Naive thymus-derived CD4-positive, alpha-beta T cell (primary cell): ENCODE measurements around the gene NRCAM. TPM values are rescaled to one million over a fixed set of nuclear protein-coding genes. Genes with fewer than 3 reads are reported as not detected.
A peak's percentile ranks its signal among the peaks of the same experiment; 100 is the strongest.
"Not testable (repeated sequence)": the region's sequence is repeated elsewhere in the genome, so short reads cannot be mapped to it uniquely, and the experiment has no call there.

Experiments
- ATAC-seq: fragments of 150-1000 bp; cut with Tn5 transposase; 2 replicates; pipeline ENCODE4 v1.10.0; 2021; ENCODE audit warnings: mild to moderate bottlenecking, moderate library complexity
- CTCF ChIA-PET: fragments of 350-600 bp; sonication (Branson Sonifier 250); formaldehyde crosslinking; loops from one replicate; lab custom pipeline; 2021; ENCODE audit warnings: antibody characterized with exemption; lab: Charles Lee
- POLR2A ChIA-PET: fragments of 350-600 bp; sonication (Branson Sonifier 250); formaldehyde crosslinking; loops from one replicate; lab custom pipeline; 2021; ENCODE audit warnings: antibody characterized with exemption, inconsistent platforms; lab: Charles Lee
- DNase-seq, 9 donors: peaks; one replicate each; pipeline versions ENCODE4 v3.0.0 to v3.0.0-alpha.2; 2020 to 2022; ENCODE audit warnings: mixed read lengths in 1 of 9
- H3K27ac ChIP-seq: one replicate; pipeline ENCODE4 v1.7.0; 2013; ENCODE audit warnings: mild to moderate bottlenecking, low read depth, low read length, moderate library complexity
- H3K27me3 ChIP-seq, 2 donors: one replicate each; pipeline ENCODE4 v1.7.0; 2013; ENCODE audit warnings: low read length in 2 of 2, mild to moderate bottlenecking in 2 of 2, moderate library complexity in 2 of 2; ENCODE audit not compliant: control insufficient read depth in 2 of 2, insufficient read depth in 2 of 2
- H3K36me3 ChIP-seq, 3 experiments: 1 replicate in 2 of 3; 2 replicates in 1 of 3; pipeline ENCODE4 v1.7.0; 2013; ENCODE audit warnings: low read length in 3 of 3, mild to moderate bottlenecking in 3 of 3, moderate library complexity in 1 of 3; ENCODE audit not compliant: insufficient read depth in 3 of 3, control insufficient read depth in 2 of 3
- H3K4me1 ChIP-seq, 2 donors: one replicate each; pipeline ENCODE4 v1.7.0; 2013; ENCODE audit warnings: low read length in 2 of 2, mild to moderate bottlenecking in 2 of 2, moderate library complexity in 1 of 2; ENCODE audit not compliant: control insufficient read depth in 2 of 2, insufficient read depth in 2 of 2
- H3K4me3 ChIP-seq: 2 replicates; pipeline ENCODE4 v1.7.0; 2013; ENCODE audit warnings: mild to moderate bottlenecking, low read length
- H3K9me3 ChIP-seq, 3 experiments: 1 replicate in 2 of 3; 2 replicates in 1 of 3; pipeline ENCODE4 v1.7.0; 2013; ENCODE audit warnings: low read length in 3 of 3; ENCODE audit not compliant: control insufficient read depth in 2 of 3
- H3K27ac Mint-ChIP-seq, 9 donors: one replicate each; pipeline ENCODE4 v1.8.0; 2020 to 2022; ENCODE audit warnings: mixed read lengths in 9 of 9, mild to moderate bottlenecking in 8 of 9, moderate library complexity in 5 of 9, inconsistent platforms in 2 of 9
- H3K27me3 Mint-ChIP-seq, 5 donors: one replicate each; pipeline ENCODE4 v1.8.0; 2021 to 2022; ENCODE audit warnings: mixed read lengths in 5 of 5, mild to moderate bottlenecking in 1 of 5
- H3K36me3 Mint-ChIP-seq, 5 donors: one replicate each; pipeline ENCODE4 v1.8.0; 2020 to 2022; ENCODE audit warnings: mixed read lengths in 5 of 5, mild to moderate bottlenecking in 3 of 5, inconsistent platforms in 1 of 5
- H3K4me1 Mint-ChIP-seq, 7 donors: one replicate each; pipeline ENCODE4 v1.8.0; 2020 to 2022; ENCODE audit warnings: mixed read lengths in 7 of 7, mild to moderate bottlenecking in 3 of 7, inconsistent platforms in 1 of 7
- H3K4me3 Mint-ChIP-seq, 10 donors: one replicate each; pipeline ENCODE4 v1.8.0; 2020 to 2022; ENCODE audit warnings: mild to moderate bottlenecking in 10 of 10, mixed read lengths in 10 of 10, moderate library complexity in 6 of 10, inconsistent platforms in 2 of 10
- H3K9me3 Mint-ChIP-seq, 11 donors: one replicate each; pipeline ENCODE4 v1.8.0; 2020 to 2022; ENCODE audit warnings: mixed read lengths in 11 of 11, mild to moderate bottlenecking in 4 of 11, inconsistent platforms in 1 of 11, moderate library complexity in 1 of 11
- intact Hi-C, 2 donors: fragments of 100-400 bp; cut with micrococcal nuclease; formaldehyde crosslinking; loops; one replicate each; pipeline ENCODE4 v1.15.1; 2023
- polyA plus RNA-seq, 2 donors: library from polyadenylated mRNA; unstranded; fragments of 300-500 nt; fragmentation: Illumina TruSeq; gene quantifications; one replicate each; pipeline ENCODE4 v1.2.3, GENCODE V29; 2021
- total RNA-seq, 6 experiments: library from RNA in 5 of 6; stranded (reverse) in 5 of 6; gene quantifications; 1 replicate in 5 of 6; 2 replicates in 1 of 6; pipeline ENCODE4 v1.2.3 and lab custom pipeline; 2021 to 2026

Gene NRCAM
- total and polyA plus RNA-seq, 7 experiments from 2014 or later = 2.1 to 13.6 (median 6.4) TPM; not detected in 1

- Histone ChIP-seq H3K27me3 (no peaks in the 10 kb centered on the region), H3K36me3 (no peaks in the 10 kb centered on the region), H3K9me3 (no peaks in the 10 kb centered on the region), H3K4me3 (no peak overlapping the region), H3K4me1 (no peaks in the 10 kb centered on the region), H3K27ac (no peak overlapping the region)
- Mint-ChIP-seq H3K4me3 (no peak overlapping the region), H3K27me3 (peaks cover 0 to 10% (median 0%) of the 10 kb centered on the region in 5 donors), H3K36me3 (peaks cover 0 to 6% (median 0%) of the 10 kb centered on the region in 5 donors), H3K9me3 (no peaks in the 10 kb centered on the region), H3K27ac (no peak overlapping the region), H3K4me1 (no peaks in the 10 kb centered on the region)
- ATAC-seq (no peak), DNase-seq (no peak)
- ChIA-PET POLR2A (no interaction called here), CTCF (interaction anchor here (0.8 kb wide), 1 partner anchor 13 kb away, joined by 3 read pairs; no protein-coding TSS in a partner anchor)
- intact Hi-C loops = no loop called here
These were observed 110.4 kb downstream of the NRCAM start for GRCh38 chr7:108345710-108346336.

GRCh38 chr7:108340856-108341411 lies 115.3 kb downstream of the NRCAM start:
- ATAC-seq = no peak
- peaks cover 0 to 6% (median 0%) of the 10 kb centered on the region in 5 donors for H3K36me3 Mint-ChIP-seq
- Histone ChIP-seq H3K9me3 (no peaks in the 10 kb centered on the region), H3K27me3 (no peaks in the 10 kb centered on the region), H3K4me1 (no peaks in the 10 kb centered on the region), H3K27ac (no peak overlapping the region), H3K4me3 (no peak overlapping the region), H3K36me3 (no peaks in the 10 kb centered on the region)
- no peak overlapping the region for H3K4me3 Mint-ChIP-seq
- ChIA-PET CTCF (no interaction called here), POLR2A (no interaction called here)
- intact Hi-C loops = no loop called here
- no peak for DNase-seq
- H3K27ac Mint-ChIP-seq = no peak overlapping the region
- H3K4me1 Mint-ChIP-seq = peaks cover 0 to 5% (median 0%) of the 10 kb centered on the region in 7 donors
- H3K9me3 Mint-ChIP-seq = peaks cover 0 to 3% (median 0%) of the 10 kb centered on the region in 11 donors
- no peaks in the 10 kb centered on the region for H3K27me3 Mint-ChIP-seq

DNA sequence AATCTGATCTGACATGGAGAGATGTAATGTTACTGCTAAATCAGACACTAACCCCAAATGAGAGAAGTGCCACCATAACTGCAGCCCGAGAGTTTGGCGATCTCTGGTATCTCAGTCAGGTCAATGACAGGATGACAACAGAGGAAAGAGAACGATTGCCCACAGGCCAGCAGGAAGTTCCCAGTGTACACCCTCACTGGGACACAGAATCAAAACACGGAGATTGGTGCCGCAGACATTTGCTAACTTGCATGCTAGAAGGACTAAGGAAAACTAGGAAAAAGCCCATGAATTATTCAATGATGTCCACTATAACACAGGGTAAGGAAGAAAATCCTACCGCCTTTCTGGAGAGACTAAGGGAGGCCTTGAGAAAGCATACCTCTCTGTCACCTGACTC lies 115.8 kb downstream of the NRCAM start:
- CTCF ChIA-PET = not testable (repeated sequence)

DNA sequence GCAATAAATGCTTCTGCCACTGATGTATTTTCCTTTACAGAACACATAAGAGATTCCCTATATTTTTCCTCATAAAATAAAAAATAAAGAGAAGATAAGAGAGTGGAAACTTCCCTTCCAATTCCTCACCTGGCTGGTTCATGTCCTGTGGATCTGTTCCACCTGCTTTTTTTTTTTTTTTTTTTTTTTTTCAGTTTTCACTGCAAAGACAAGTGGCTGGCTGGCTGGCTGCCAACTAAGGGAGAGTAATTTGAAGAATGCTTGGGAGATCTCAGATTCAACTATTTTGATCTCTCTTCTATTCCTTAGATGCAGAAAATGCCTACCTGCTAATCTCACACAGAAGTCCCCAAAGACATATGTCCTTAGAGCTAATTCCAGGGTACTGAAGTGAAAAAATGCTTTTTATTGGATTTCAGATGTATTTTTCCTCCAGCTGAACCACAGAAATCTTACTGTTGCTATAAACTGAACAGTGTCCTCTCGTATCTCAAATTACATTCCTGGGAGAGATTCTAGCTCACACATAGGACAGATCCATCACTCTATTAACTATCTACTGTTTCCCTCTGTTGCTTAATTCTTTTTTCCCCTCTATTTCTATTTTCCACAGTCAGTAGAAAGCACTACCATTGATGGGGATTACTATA lies 120.8 kb downstream of the NRCAM start:
- Histone ChIP-seq H3K9me3 (no peaks in the 10 kb centered on the region), H3K4me3 (no peak overlapping the region), H3K27me3 (no peaks in the 10 kb centered on the region), H3K4me1 (no peaks in the 10 kb centered on the region), H3K36me3 (no peaks in the 10 kb centered on the region), H3K27ac (no peak overlapping the region)
- Mint-ChIP-seq H3K27me3 (peaks cover 0 to 9% (median 0%) of the 10 kb centered on the region in 5 donors), H3K27ac (no peak overlapping the region), H3K4me1 (peaks cover 0 to 5% (median 0%) of the 10 kb centered on the region in 7 donors), H3K9me3 (peaks cover 0 to 3% (median 0%) of the 10 kb centered on the region in 11 donors), H3K36me3 (no peaks in the 10 kb centered on the region), H3K4me3 (no peak overlapping the region)
- ATAC-seq (no peak), DNase-seq (peak in 2 of 9 donors; percentile 1 to 2)
- ChIA-PET POLR2A (no interaction called here), CTCF (interaction anchor here (0.7 kb wide), 1 partner anchor 1135 kb away, joined by 3 read pairs; no protein-coding TSS in a partner anchor)
- intact Hi-C loops = no loop called here

More for the DNA sequence above, 115.8 kb downstream of the NRCAM start:
- DNase-seq, H3K27me3 Mint-ChIP-seq, H3K9me3 ChIP-seq, H3K4me3 ChIP-seq, H3K27ac ChIP-seq, POLR2A ChIA-PET, H3K27me3 ChIP-seq, H3K36me3 ChIP-seq, ATAC-seq, H3K4me1 Mint-ChIP-seq, H3K27ac Mint-ChIP-seq, intact Hi-C loops, H3K4me1 ChIP-seq, H3K4me3 Mint-ChIP-seq, H3K36me3 Mint-ChIP-seq, H3K9me3 Mint-ChIP-seq: not testable (repeated sequence)

GRCh38 chr7:108332937-108333336 lies 123.3 kb downstream of the NRCAM start:
- POLR2A ChIA-PET = no interaction called here
- Mint-ChIP-seq H3K4me3 (no peak overlapping the region), H3K4me1 (no peaks in the 10 kb centered on the region), H3K27ac (no peak overlapping the region), H3K27me3 (peaks cover 0 to 9% (median 0%) of the 10 kb centered on the region in 5 donors), H3K9me3 (no peaks in the 10 kb centered on the region), H3K36me3 (no peaks in the 10 kb centered on the region)
- H3K27me3 ChIP-seq = no peaks in the 10 kb centered on the region
- no peak overlapping the region for H3K27ac ChIP-seq
- no peaks in the 10 kb centered on the region for H3K9me3 ChIP-seq
- ATAC-seq = no peak
- no peak overlapping the region for H3K4me3 ChIP-seq
- intact Hi-C loops = no loop called here
- H3K36me3 ChIP-seq = no peaks in the 10 kb centered on the region
- DNase-seq = no peak
- no peaks in the 10 kb centered on the region for H3K4me1 ChIP-seq
- CTCF ChIA-PET = no interaction called here

GRCh38 chr7:108331971-108332370 lies 124.3 kb downstream of the NRCAM start:
- Mint-ChIP-seq H3K36me3 (no peaks in the 10 kb centered on the region), H3K4me1 (no peaks in the 10 kb centered on the region), H3K27me3 (peaks cover 0 to 9% (median 0%) of the 10 kb centered on the region in 5 donors), H3K9me3 (no peaks in the 10 kb centered on the region), H3K4me3 (no peak overlapping the region), H3K27ac (no peak overlapping the region)
- no peak for DNase-seq
- no peak overlapping the region for H3K4me3 ChIP-seq
- H3K4me1 ChIP-seq = no peaks in the 10 kb centered on the region
- ChIA-PET CTCF (no interaction called here), POLR2A (no interaction called here)
- no peak overlapping the region for H3K27ac ChIP-seq
- intact Hi-C loops = no loop called here
- no peak for ATAC-seq
- H3K9me3 ChIP-seq = no peaks in the 10 kb centered on the region
- H3K27me3 ChIP-seq = no peaks in the 10 kb centered on the region
- no peaks in the 10 kb centered on the region for H3K36me3 ChIP-seq
